Cardiac septum (tissue), 1 donor: Measurements from ENCODE around the gene FBXO40. TPM values are rescaled to one million over a fixed set of nuclear protein-coding genes. Genes with fewer than 3 reads are reported as not detected.
A peak's percentile ranks its signal among the peaks of the same experiment; 100 is the strongest.
"Not testable (repeated sequence)": the region's sequence is repeated elsewhere in the genome, so short reads cannot be mapped to it uniquely, and the experiment has no call there.

ENCODE experiments used
- DNase-seq: peaks from one replicate; pipeline ENCODE4 v3.0.0-alpha.2; 2020; ENCODE audit warnings: low spot score
- intact Hi-C: fragments of 100-400 bp; cut with DNase I; formaldehyde crosslinking; loops from one replicate; pipeline ENCODE4 v1.14.0; 2022
- long read RNA-seq: library from polyadenylated mRNA; unstranded; transcript quantifications from one replicate; pipeline ENCODE4 v2.0.0, GENCODE V29; 2021
- total RNA-seq: library from RNA; stranded (reverse); fragmentation: NEBNext Ultra II Directional; extraction: Animal tissue kit (Norgen Biotek cat#: 25700); gene quantifications from one replicate; pipeline ENCODE4 v1.2.1, GENCODE V29; 2021
- donor health status: DM: no; HTN: no; CAD: no.

Gene FBXO40, protein sequence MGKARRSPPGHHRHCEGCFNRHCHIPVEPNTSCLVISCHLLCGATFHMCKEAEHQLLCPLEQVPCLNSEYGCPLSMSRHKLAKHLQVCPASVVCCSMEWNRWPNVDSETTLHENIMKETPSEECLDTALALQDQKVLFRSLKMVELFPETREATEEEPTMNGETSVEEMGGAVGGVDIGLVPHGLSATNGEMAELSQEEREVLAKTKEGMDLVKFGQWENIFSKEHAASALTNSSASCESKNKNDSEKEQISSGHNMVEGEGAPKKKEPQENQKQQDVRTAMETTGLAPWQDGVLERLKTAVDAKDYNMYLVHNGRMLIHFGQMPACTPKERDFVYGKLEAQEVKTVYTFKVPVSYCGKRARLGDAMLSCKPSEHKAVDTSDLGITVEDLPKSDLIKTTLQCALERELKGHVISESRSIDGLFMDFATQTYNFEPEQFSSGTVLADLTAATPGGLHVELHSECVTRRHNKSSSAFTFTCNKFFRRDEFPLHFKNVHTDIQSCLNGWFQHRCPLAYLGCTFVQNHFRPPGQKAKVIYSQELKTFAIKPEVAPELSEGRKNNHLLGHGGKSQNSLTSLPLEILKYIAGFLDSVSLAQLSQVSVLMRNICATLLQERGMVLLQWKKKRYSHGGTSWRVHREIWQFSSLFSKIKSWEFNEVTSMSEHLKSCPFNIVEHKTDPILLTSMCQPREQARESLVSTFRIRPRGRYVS
- total RNA-seq = 147 TPM
- long read RNA-seq, full-length matches to known transcripts = 56 of 162 reads
- long read RNA-seq, partial matches to known transcripts = 97 of 162 reads
- long read RNA-seq, other reads (novel, unspliced or antisense) = 9 of 162 reads

DNA sequence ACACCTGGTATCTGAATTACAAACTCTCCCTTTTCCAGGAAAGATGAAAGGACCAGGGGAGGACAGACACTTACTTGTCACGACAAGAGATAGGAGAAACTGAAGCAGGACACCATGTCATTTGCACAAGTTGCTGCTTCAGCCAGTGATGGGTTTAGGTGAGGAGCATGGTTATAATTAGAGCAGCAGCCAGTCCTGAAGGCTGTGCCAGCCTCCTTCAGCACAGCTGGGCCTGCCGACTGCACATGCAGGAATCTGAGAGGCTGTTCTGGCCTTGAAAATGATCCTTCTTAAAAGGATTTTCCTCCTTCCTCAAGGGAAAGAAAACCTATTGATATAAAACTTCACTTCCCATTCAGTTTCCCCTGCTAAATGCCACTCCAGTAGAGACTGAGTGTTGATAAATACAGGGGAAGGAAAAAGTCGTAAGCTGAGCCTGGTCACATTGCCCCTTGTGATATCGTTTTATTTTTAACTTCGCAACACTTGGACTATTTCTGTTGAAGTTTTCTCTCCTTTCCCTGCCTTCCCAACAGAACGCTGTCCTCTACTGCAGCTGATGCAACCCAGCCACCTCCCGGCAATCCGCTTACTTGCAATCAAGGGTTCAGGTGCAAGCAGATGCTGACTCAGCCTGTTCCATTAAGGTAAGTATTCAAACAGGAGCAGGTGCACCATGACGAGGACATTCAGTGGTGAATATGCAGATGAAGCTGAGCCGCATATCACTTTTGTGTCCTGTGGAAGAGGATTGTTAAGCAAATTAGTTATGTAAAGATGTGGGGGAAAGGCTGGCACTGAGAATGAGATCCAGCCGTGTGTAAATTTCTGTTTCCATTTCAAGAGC, at the start of gene FBXO40:
Gene FBXO40 (plus strand): TSS at position 524 of the 847 bp plus-strand sequence. CDS start 27,197 bp downstream, outside the sequence.
- intact Hi-C loops = loop anchor here (5.0 kb wide), 1 partner anchor 46 kb away; the partner anchor contains the start of gene POLQ
- no peak for DNase-seq

DNA sequence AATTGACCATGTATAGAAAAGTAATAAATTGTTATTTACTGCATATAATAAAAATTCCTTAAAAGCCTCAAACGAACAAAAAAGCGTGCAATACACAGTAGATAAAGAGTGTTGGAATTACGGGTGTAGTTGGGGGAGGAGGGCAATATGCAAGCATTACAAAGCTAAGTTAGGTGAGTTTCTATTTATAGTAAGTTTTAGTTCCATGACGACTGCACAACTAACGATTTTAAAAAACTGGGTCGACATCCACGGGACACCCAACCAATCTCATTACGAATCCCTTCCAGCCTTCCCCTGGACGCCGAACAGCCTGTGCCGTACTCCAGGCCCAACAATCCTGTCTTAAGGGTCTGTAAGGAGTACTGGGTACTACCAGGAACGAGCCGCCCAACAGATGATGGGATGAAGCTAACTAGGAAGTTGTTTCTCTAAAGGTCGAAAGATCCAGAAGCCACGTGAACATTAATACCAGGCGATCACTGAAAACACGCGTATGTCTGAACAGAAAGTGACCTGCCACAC, 48.1 kb upstream of the FBXO40 start:
- intact Hi-C loops = loop anchor here (5.0 kb wide), 5 partner anchors 47 to 1137 kb away; partner anchors contain the start of genes FBXO40, GOLGB1 and PARP14
- no peak for DNase-seq

DNA sequence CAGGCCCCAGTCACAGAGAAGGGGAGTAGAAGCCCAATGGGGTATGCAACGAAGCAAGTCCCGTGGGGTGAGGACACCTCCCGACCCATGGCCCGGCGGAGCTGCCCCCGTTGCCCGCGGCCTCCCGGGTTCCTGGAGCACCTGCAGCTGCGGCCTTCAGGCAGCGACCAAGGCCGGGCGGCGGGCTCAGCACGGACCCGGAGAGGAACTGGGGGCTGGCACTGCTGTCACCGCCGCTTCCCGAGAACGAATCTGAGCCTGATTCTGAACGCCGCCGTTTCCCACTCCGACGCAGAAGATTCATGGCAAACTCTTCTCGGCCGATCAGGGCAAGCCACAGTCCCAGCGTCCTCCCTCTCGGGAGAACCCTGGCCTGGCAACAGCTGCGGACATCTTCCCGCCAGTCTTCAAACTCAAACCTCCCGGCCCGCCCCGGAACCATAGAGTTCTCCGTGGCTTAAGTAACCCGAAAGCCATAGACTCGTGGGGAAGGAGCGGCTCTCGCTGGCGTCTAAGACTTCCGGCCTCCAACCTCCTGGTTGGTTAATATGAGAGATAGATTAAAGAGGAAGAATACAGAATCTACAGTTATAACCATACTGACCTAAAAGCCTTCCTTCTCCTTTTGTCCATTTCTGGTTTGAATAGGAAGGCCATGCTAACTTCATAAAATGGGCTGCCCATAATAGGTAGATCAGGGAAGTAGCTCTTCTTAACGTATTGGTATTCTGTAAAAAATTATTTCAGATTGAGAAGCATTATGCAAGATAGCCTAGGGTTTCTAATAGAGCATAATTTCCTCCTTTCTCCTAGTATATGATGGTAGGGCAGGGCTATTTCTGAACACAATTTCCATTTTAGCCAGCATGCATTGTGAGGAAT, 47.4 kb upstream of the FBXO40 start, which contains the start of gene POLQ:
Gene POLQ (minus strand): TSS at position 415 of the 882 bp plus-strand sequence. CDS start 111 bp downstream, at position 304.
- intact Hi-C loops = loop anchor here (2.0 to 5.0 kb wide), 6 partner anchors 46 to 1136 kb away; partner anchors contain the start of genes FBXO40, GOLGB1 and PARP14
- DNase-seq = peak; percentile 95

DNA sequence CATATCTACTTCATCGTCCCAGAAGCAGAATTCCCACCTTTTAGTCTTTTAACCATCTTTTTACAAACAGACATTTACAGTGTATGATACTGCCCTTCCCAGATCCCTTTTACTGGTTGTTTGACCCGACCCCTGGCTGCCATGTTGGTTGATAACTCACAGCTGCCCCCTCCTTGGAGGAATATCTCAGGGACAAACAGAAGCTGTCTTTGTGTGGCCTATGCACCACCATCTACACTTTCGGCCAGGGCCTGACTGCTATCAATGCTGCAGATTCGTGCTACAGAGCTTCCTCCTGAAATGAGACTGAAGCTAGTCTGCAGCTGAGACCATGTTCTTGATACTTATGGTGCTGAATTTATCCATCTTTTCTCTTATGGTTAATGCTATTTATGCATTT, 40.8 kb upstream of the FBXO40 start:
- DNase-seq = no peak
- intact Hi-C loops = no loop called here

DNA sequence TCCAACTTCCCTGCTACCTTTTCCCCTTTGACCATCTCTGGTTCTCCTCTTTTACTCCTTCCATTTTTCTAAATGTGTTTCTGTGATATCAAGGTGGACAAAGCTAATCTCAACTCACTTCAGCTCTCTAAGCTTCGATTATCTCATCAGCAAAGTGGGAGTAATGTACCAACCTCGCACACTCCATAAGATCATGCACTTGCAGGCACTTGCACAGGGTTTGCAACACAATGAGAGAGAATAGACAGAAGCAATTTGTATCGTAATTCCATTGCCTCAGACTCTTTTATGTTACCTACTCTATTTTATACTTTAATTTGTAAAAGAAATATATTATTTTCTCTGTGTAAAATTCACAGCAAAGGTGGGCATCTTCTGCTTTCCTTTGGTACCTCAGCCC, 40.4 kb upstream of the FBXO40 start:
- intact Hi-C loops = no loop called here
- no peak for DNase-seq

DNA sequence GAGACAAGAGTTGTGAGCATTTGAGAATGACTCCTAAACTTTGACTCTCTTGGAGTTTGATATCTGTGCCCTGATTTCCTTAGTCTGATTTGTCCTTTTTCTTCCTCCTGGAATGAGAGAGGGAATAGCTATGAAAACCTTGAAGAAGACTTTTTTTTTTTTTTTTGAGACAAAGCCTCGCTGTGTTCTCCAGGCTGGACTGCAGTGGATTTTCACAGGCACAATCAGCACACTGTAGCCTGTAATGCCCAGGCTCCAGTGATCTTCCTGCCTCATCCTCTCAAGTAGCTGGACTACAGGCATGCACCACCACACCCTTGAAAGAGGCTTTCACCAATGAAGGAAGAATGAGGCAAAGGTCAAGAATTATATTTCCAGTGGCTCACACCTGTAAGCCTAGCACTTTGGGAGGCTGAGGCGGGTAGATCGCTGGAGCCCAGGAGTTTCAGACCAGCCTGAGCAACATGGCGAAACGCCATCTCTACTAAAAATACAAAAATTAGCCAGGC, 35.7 kb upstream of the FBXO40 start:
- no peak for DNase-seq
- intact Hi-C loops = no loop called here

DNA sequence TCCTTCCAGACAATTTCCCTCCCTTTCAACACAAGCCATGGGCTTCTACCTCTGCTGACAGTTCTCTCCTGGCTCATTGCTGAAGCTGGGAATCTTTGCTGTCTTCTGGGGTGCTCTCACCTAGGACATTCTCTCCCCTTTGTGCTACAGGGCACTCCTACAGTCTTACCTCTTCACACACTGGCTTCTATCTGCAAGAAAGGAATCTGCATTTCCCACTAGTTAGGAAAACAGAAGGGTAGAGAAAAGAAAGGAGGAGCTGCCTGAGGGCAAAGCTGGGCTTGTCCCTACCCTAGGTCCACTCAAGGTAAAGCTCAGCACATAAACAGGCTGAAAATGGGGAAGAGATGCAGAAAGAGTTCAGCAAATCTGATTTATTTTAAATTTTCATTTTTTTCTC, 31.0 kb upstream of the FBXO40 start:
- no peak for DNase-seq
- intact Hi-C loops = no loop called here

DNA sequence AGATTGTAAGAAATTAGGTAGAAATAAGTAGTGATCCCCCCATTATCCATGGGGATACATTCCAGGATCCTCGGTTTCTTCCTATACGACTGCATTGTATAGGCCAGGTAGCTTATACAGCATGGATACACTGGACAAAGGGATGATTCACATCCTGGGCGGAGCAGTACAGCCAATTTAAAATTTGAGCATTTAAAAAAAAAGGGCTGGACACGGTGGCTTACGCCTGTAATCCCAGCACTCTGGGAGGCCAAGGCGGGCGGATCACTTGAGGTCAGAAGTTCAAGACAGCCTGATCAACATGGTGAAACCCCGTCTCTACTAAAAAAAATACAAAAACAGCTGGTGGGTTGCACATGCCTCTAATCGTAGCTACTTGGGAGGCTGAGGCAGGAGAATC, 26.4 kb upstream of the FBXO40 start:
- no peak for DNase-seq
- intact Hi-C loops = no loop called here

DNA sequence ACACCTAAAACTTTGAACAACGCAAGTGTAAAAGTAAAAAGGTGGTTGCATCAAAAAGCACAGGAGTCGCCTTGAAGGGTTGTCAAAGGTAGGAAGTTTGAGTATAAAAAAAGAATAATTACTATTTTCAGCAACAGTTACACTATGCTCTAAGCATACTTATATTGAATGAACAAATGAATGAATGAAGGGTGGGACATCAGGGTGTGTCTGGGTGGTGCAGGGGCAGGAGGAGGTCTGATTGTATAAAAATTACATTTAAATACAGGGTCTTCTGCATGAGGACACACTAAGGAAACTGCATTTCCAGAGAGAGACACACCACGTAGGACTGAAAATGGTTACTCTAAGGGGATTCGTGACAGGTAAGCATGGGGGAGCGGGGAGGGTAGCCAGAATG, 25.5 kb upstream of the FBXO40 start, which contains the start of gene ARGFX:
Gene ARGFX (plus strand): TSS at position 301 of the 400 bp plus-strand sequence. CDS start 2,765 bp downstream, outside the sequence.
- intact Hi-C loops = no loop called here
- no peak for DNase-seq

DNA sequence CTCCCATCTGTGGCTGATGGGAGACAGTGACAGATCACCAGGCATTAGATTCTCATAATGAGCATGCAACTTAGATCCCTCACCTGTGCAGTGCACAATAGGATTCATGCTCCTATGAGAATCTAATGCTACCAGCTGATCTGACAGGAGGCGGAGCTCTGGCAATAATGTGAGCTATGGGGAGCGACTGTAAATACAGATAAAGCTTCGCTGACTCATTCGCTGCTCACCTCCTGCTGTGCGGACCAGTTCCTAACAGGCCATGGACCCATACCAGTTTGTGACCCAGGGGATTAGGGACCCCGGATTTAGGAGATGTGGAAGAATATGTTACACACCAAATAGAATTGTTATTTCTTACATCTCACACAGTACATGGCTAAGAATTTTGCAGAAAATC, 18.7 kb upstream of the FBXO40 start:
- intact Hi-C loops = no loop called here
- no peak for DNase-seq

DNA sequence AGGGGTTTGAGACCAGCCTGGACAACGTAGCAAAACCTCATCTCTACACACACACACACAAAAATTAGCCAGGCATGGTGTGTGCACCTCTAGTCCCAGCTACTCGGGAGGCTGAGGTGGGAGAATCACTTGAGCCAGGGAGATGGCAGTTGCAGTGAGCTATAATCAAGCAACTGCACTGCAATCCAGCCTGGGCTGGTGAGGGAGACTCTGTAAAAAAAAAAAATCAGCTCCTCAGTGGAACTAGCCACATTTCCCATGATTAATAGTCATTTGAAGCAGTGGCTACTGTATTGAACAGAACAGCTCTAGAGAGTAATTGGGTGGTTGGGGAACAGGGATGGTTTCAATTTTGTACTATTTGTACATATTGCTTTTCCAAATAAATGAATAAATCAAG, 11.5 kb upstream of the FBXO40 start:
- intact Hi-C loops = no loop called here
- DNase-seq = no peak

DNA sequence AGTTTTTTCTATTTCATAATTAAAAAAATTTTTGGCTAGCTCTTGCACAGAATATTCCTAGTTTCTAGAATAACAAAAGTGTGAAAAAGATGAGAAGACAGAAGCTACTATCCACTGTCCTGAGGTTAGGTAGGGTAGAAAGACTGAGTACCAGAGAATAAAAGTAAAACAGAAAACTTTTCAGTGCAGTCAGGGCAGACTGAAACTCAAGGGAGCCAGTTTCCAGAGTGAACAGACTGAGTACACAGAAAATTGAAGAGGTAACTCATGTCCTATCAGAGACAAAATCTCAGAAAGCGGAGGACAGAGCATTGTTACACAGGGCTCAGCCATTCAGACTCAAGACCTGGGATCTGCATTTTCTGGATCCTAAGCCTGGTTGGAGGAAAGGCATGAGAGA, 8.8 kb upstream of the FBXO40 start:
- intact Hi-C loops = no loop called here
- DNase-seq = no peak

DNA sequence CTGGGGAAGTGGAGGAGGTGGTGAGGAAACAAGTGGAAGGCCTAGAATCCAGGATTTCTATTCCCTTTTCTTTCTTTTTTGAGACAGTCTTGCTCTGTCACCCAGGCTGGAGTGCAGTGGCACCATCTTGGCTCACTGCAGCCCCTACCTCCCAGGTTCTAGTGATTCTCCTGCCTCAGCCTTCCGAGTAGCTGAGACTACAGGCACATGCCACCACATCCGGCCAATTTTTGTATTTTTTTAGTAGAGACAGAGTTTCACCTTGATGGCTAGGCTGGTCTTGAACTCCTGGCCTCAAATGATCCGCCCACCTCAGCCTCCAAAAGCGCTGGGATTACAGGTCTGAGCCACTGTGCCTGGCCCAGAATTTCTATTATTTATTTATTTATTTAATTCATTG, 627 bp downstream of the FBXO40 start:
- intact Hi-C loops = loop anchor here (5.0 kb wide), 1 partner anchor 47 kb away; the partner anchor contains the start of gene POLQ
- not testable (repeated sequence) for DNase-seq

DNA sequence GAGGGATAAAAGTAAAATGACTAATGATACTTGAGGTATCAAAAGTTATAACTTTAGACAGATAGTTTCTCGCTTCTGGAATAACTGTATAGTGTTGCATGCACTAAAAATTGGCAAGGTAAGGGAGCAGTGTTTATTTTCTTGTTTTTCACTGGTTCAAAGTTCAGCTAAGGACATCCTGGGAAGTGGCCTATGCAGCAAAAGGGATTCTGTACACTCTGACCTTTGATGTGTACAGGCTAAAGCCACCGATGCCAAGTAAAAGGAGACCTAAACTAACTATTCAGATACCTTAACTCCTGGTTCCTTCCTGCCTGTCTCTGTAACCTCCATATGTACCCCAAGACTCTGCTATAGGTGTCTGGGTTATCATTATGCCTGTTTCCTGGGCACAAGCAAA, 1.7 kb downstream of the FBXO40 start:
- intact Hi-C loops = loop anchor here (5.0 kb wide), 1 partner anchor 48 kb away; the partner anchor contains the start of gene POLQ
- DNase-seq = no peak

DNA sequence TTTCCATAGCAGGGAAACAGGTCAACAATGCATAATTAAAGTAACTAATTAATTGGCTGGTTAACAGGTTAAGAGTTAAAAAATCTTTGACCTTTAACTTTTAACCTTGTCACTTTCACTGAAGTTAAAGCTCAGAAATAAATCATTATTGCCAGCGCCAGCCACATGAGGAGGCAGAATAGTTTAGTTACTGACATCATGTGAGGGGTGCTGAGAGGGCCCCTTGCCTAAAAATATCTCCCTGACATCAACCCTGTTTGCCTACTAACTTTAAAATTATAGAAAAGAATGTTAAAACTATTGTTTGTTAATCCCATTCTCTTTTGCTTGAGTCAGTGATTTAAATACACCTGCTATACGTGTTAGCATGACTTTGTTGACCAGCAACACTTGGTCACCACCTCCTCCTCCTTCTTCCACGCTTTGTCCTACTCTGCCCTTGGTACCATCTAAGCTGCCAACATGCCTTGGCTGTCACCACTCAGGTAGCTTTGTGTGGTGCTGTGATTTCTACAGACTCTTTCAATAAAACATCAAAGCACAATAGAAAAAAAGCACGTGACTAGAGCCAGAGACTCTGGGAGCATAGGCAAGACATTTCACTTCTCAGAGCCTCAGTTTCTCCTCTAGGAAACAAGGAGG, 2.7 kb downstream of the FBXO40 start:
- intact Hi-C loops = no loop called here
- DNase-seq = no peak

DNA sequence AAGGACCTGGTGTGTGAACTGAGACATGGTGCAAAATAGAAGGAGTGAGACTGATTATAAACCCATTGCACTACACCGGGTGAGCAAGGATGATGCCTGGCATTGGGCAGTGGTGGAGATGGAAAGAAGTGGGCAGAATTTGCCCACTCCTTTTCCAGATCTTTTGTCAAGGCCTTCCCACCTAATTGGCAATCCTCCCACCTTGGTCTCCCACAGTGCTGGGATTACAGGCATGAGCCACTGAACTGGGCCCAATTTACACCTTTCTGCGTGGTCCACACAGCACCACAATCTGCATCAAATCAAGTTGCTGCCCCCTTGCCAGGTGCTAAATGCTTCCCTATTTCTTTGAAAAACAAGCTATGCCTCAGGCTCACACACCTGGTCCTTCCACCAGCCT, 5.4 kb downstream of the FBXO40 start:
- no peak for DNase-seq
- intact Hi-C loops = no loop called here

DNA sequence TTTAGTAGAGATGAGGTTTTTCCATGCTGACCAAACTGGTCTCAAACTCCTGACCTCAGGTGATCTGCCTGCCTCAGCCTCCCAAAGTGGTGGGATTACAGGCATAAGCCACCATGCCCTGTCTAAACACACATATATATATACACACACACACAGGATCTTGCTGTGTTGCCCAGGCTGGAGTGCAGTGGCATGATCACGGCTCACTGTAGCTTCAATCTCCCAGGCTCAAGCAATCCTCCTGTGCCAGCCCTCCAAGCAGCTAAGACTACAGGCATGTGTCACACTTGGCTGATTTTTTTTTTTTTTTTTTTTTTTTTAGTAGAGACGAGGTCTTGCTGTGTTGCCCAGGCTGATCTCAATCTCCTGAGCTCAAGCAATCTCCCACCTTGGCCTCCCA, 6.7 kb downstream of the FBXO40 start:
- not testable (repeated sequence) for DNase-seq
- intact Hi-C loops = loop anchor here (2.0 kb wide), 1 partner anchor 49 kb away; no protein-coding TSS in a partner anchor
